Liver (tissue), 9 donors: ENCODE data around the gene PPP2CA. TPM values are rescaled to one million over a fixed set of nuclear protein-coding genes. Genes with fewer than 3 reads are reported as not detected.
A peak's percentile ranks its signal among the peaks of the same experiment; 100 is the strongest.

Experiments
- DNase-seq: peaks from one replicate; pipeline ENCODE4 v3.0.0-alpha.2; 2017; ENCODE audit warnings: low spot score
- H3K27ac ChIP-seq, 2 donors: one replicate each; pipeline ENCODE4 v1.7.0; 2013; ENCODE audit warnings: inconsistent platforms in 2 of 2, low read length in 2 of 2, control low read depth in 1 of 2, low read depth in 1 of 2, mild to moderate bottlenecking in 1 of 2
- H3K27me3 ChIP-seq, 4 donors: one replicate each; pipeline versions ENCODE4 v1.6.1 to v1.7.0; 2013; ENCODE audit warnings: low read length in 3 of 4, inconsistent platforms in 1 of 4, mild to moderate bottlenecking in 1 of 4, moderate library complexity in 1 of 4; ENCODE audit not compliant: control insufficient read depth in 4 of 4, insufficient read depth in 4 of 4
- H3K36me3 ChIP-seq, 4 donors: one replicate each; pipeline versions ENCODE4 v1.6.1 to v1.7.0; 2013; ENCODE audit warnings: low read length in 3 of 4, mild to moderate bottlenecking in 3 of 4, low read depth in 1 of 4, moderate library complexity in 1 of 4; ENCODE audit not compliant: control insufficient read depth in 4 of 4, insufficient read depth in 3 of 4
- H3K4me1 ChIP-seq, 4 donors: one replicate each; pipeline versions ENCODE4 v1.6.1 to v1.7.0; 2013; ENCODE audit warnings: low read length in 3 of 4, mild to moderate bottlenecking in 3 of 4, moderate library complexity in 1 of 4; ENCODE audit not compliant: control insufficient read depth in 4 of 4, insufficient read depth in 4 of 4
- H3K4me3 ChIP-seq, 3 donors: one replicate each; pipeline versions ENCODE4 v1.6.1 to v1.7.0; 2013; ENCODE audit warnings: low read length in 3 of 3, control low read depth in 1 of 3, low read depth in 1 of 3, mild to moderate bottlenecking in 1 of 3
- H3K9ac ChIP-seq, 2 donors: one replicate each; pipeline ENCODE4 v1.7.0; 2013; ENCODE audit warnings: low read length in 2 of 2, mild to moderate bottlenecking in 2 of 2, moderate library complexity in 2 of 2, control low read depth in 1 of 2, low read depth in 1 of 2
- H3K9me3 ChIP-seq, 4 donors: one replicate each; pipeline versions ENCODE4 v1.6.1 to v1.7.0; 2013; ENCODE audit warnings: low read length in 3 of 4; ENCODE audit not compliant: control insufficient read depth in 4 of 4
- EGR1 ChIP-seq, 2 donors: IDR thresholded peaks; 2 replicates each; pipeline ENCODE4 v1.6.1; 2016 to 2018; ENCODE audit warnings: antibody characterized with exemption in 2 of 2, low read depth in 2 of 2
- FOXA1 ChIP-seq: IDR thresholded peaks from 2 replicates; pipeline ENCODE4 v1.6.1; 2016; ENCODE audit warnings: antibody characterized with exemption
- FOXA2 ChIP-seq: IDR thresholded peaks from 2 replicates; pipeline ENCODE4 v1.6.1; 2016; ENCODE audit warnings: antibody characterized with exemption
- GABPA ChIP-seq, 2 donors: IDR thresholded peaks in 1 of 2; conservative IDR thresholded peaks in 1 of 2; 2 replicates each; pipeline ENCODE4 v1.6.1; 2016; ENCODE audit warnings: antibody characterized with exemption in 2 of 2, mild to moderate bottlenecking in 1 of 2, moderate library complexity in 1 of 2
- HNF4A ChIP-seq, 2 donors: conservative IDR thresholded peaks; 2 replicates each; pipeline ENCODE4 v1.6.1; 2016; ENCODE audit warnings: antibody characterized with exemption in 2 of 2, mild to moderate bottlenecking in 2 of 2
- HNF4G ChIP-seq: IDR thresholded peaks from 2 replicates; pipeline ENCODE4 v1.6.1; 2016; ENCODE audit warnings: antibody characterized with exemption
- JUND ChIP-seq, 2 donors: IDR thresholded peaks; 2 replicates each; pipeline ENCODE4 v1.6.1; 2016; ENCODE audit warnings: antibody characterized with exemption in 2 of 2
- NR2F2 ChIP-seq: IDR thresholded peaks from 2 replicates; pipeline ENCODE4 v1.6.1; 2016; ENCODE audit warnings: antibody characterized with exemption
- RAD21 ChIP-seq, 2 donors: IDR thresholded peaks; 2 replicates each; pipeline ENCODE4 v1.6.1; 2016; ENCODE audit warnings: antibody characterized with exemption in 2 of 2, mild to moderate bottlenecking in 2 of 2
- RXRA ChIP-seq, 2 donors: IDR thresholded peaks; 2 replicates each; pipeline ENCODE4 v1.6.1; 2017 to 2018; ENCODE audit warnings: antibody characterized with exemption in 2 of 2, mild to moderate bottlenecking in 1 of 2
- SP1 ChIP-seq: IDR thresholded peaks from 2 replicates; pipeline ENCODE4 v1.6.1; 2018; ENCODE audit warnings: antibody characterized with exemption, mild to moderate bottlenecking
- TAF1 ChIP-seq: conservative IDR thresholded peaks from 2 replicates; pipeline ENCODE4 v1.6.1; 2016; ENCODE audit warnings: antibody characterized with exemption, mild to moderate bottlenecking
- YY1 ChIP-seq: IDR thresholded peaks from 2 replicates; pipeline ENCODE4 v1.6.1; 2016; ENCODE audit warnings: antibody characterized with exemption, mild to moderate bottlenecking
- WGBS: extraction: QIAGEN DNeasy Blood & Tissue Kit; methylation state at CpG from one replicate; pipeline ENCODE4 v1.1.7; 2013; 5-methylcytosine and 5-hydroxymethylcytosine counted together
- polyA plus RNA-seq, 2 donors: library from polyadenylated mRNA; stranded (reverse) in 1 of 2; unstranded in 1 of 2; fragments of 200-250 nt in 1 of 2; fragments of >200 nt in 1 of 2; fragmentation: Nextera tagmentation in 1 of 2; extraction: Ambion mirVana in 1 of 2; gene quantifications; one replicate each; pipeline versions ENCODE4 v1.2.1 to v1.2.3, GENCODE V29; 2013 to 2015
- total RNA-seq, 2 donors: library from RNA; depleted of rRNA; stranded (reverse); fragments of >200 nt; gene quantifications; one replicate each; pipeline ENCODE4 v1.2.3, GENCODE V29; 2014
- TF ChIP-seq, protein P1 (sequence below): IDR thresholded peaks from 2 replicates; pipeline ENCODE4 v1.6.1; 2016; ENCODE audit warnings: antibody characterized with exemption, mild to moderate bottlenecking
- TF ChIP-seq, protein P2 (sequence below): IDR thresholded peaks from 2 replicates; pipeline ENCODE4 v1.6.1; 2016; ENCODE audit warnings: antibody characterized with exemption
- TF ChIP-seq, protein P3 (sequence below): IDR thresholded peaks from 2 replicates; pipeline ENCODE4 v1.6.1; 2016; ENCODE audit warnings: antibody characterized with exemption
- TF ChIP-seq, protein P4 (sequence below): fragments of 150-350 bp; IDR thresholded peaks from 2 replicates; pipeline ENCODE4 v1.5.1; 2017; ENCODE audit warnings: improper control_type of control experiment, low read depth, low read length; ENCODE audit not compliant: missing input control
- TF ChIP-seq, protein P5 (sequence below): IDR thresholded peaks from 2 replicates; pipeline ENCODE4 v1.6.1; 2016; ENCODE audit warnings: antibody characterized with exemption
- donor health status: healthy.
- donor health status: healthy.
- donor health status: healthy.
- donor health status: healthy.
- donor health status: healthy.

Gene PPP2CA
- total and polyA plus RNA-seq, 4 donors, result 43.3 to 71.6 (median 55.1) TPM

- Histone ChIP-seq H3K36me3 (no peaks in the 10 kb centered on the region), H3K9ac (peak overlapping the region; percentile 77 to 86), H3K27ac (peak overlapping the region; percentile 98 to 99), H3K4me3 (peak overlapping the region; percentile 84 to 98 (median 96)), H3K27me3 (no peaks in the 10 kb centered on the region), H3K4me1 (peaks cover 1 to 35% (median 26%) of the 10 kb centered on the region in 4 donors), H3K9me3 (no peaks in the 10 kb centered on the region)
- no peak for TF ChIP-seq RAD21 (IDR thresholded peaks at IDR 0.05)
- TF ChIP-seq EGR1 (IDR thresholded peaks at IDR 0.05; ENCODE audit: low read depth in 2 of 2), result peak in 1 of 2 donors; percentile 37
- TF ChIP-seq TAF1, result peak; percentile 14
- TF ChIP-seq, protein P1, sequence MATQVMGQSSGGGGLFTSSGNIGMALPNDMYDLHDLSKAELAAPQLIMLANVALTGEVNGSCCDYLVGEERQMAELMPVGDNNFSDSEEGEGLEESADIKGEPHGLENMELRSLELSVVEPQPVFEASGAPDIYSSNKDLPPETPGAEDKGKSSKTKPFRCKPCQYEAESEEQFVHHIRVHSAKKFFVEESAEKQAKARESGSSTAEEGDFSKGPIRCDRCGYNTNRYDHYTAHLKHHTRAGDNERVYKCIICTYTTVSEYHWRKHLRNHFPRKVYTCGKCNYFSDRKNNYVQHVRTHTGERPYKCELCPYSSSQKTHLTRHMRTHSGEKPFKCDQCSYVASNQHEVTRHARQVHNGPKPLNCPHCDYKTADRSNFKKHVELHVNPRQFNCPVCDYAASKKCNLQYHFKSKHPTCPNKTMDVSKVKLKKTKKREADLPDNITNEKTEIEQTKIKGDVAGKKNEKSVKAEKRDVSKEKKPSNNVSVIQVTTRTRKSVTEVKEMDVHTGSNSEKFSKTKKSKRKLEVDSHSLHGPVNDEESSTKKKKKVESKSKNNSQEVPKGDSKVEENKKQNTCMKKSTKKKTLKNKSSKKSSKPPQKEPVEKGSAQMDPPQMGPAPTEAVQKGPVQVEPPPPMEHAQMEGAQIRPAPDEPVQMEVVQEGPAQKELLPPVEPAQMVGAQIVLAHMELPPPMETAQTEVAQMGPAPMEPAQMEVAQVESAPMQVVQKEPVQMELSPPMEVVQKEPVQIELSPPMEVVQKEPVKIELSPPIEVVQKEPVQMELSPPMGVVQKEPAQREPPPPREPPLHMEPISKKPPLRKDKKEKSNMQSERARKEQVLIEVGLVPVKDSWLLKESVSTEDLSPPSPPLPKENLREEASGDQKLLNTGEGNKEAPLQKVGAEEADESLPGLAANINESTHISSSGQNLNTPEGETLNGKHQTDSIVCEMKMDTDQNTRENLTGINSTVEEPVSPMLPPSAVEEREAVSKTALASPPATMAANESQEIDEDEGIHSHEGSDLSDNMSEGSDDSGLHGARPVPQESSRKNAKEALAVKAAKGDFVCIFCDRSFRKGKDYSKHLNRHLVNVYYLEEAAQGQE, result peak; percentile 54
- no peak for TF ChIP-seq YY1
- TF ChIP-seq JUND (IDR thresholded peaks at IDR 0.05), result peak in 1 of 2 donors; percentile 20
- no peak for TF ChIP-seq GABPA (IDR thresholded peaks at IDR 0.05 in 1 of 2, conservative IDR thresholded peaks at IDR 0.05 in 1 of 2)
- TF ChIP-seq, protein P2, sequence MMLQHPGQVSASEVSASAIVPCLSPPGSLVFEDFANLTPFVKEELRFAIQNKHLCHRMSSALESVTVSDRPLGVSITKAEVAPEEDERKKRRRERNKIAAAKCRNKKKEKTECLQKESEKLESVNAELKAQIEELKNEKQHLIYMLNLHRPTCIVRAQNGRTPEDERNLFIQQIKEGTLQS, result no peak
- TF ChIP-seq SP1, result peak; percentile 27
- TF ChIP-seq, protein P3, sequence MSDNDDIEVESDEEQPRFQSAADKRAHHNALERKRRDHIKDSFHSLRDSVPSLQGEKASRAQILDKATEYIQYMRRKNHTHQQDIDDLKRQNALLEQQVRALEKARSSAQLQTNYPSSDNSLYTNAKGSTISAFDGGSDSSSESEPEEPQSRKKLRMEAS, result no peak
- TF ChIP-seq, protein P4, sequence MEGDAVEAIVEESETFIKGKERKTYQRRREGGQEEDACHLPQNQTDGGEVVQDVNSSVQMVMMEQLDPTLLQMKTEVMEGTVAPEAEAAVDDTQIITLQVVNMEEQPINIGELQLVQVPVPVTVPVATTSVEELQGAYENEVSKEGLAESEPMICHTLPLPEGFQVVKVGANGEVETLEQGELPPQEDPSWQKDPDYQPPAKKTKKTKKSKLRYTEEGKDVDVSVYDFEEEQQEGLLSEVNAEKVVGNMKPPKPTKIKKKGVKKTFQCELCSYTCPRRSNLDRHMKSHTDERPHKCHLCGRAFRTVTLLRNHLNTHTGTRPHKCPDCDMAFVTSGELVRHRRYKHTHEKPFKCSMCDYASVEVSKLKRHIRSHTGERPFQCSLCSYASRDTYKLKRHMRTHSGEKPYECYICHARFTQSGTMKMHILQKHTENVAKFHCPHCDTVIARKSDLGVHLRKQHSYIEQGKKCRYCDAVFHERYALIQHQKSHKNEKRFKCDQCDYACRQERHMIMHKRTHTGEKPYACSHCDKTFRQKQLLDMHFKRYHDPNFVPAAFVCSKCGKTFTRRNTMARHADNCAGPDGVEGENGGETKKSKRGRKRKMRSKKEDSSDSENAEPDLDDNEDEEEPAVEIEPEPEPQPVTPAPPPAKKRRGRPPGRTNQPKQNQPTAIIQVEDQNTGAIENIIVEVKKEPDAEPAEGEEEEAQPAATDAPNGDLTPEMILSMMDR, result no peak
- peak; percentile 6 for TF ChIP-seq NR2F2
- TF ChIP-seq HNF4A (conservative IDR thresholded peaks at IDR 0.05), result no peak
- no peak for TF ChIP-seq FOXA1
- TF ChIP-seq, protein P5, sequence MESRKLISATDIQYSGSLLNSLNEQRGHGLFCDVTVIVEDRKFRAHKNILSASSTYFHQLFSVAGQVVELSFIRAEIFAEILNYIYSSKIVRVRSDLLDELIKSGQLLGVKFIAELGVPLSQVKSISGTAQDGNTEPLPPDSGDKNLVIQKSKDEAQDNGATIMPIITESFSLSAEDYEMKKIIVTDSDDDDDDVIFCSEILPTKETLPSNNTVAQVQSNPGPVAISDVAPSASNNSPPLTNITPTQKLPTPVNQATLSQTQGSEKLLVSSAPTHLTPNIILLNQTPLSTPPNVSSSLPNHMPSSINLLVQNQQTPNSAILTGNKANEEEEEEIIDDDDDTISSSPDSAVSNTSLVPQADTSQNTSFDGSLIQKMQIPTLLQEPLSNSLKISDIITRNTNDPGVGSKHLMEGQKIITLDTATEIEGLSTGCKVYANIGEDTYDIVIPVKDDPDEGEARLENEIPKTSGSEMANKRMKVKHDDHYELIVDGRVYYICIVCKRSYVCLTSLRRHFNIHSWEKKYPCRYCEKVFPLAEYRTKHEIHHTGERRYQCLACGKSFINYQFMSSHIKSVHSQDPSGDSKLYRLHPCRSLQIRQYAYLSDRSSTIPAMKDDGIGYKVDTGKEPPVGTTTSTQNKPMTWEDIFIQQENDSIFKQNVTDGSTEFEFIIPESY, result no peak
- no peak for TF ChIP-seq HNF4G
- TF ChIP-seq RXRA (IDR thresholded peaks at IDR 0.05), result peak in 1 of 2 donors; percentile 26
- no peak for TF ChIP-seq FOXA2
- WGBS, result 5% methylated on average over 51 of the region's 51 CpGs
- no peak for DNase-seq
Observed at GRCh38 chr5:134226441-134227192, 744 bp upstream of the PPP2CA start.
